ENCODE results near the gene USO1. TPM values are rescaled to one million over a fixed set of nuclear protein-coding genes. Genes with fewer than 3 reads are reported as not detected.

USO1 gene
- polyA plus RNA-seq, 1 experiment: 41.3 TPM

DNA sequence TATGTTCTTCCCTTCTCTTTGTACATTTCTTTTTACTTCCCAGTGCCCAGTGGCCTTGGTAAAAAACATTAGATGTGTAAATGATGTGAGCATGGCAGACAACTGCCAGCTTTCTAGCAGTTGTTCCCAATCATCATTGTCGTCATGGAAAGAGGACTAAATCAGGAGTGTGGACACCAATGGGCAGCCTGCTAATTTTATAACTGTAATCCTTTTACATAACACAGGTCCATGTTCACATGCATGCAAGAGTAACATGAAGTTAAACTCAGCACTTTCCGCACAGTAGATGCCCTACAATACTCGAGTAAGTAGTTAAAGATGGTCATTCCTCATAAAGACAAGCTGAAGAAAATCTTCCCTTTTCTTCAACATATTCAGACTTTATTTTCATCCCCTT is 27.8 kb upstream of the USO1 start:
- Histone ChIP-seq H3K4me3 (ENCODE audit: low read depth, low read length) (no peak overlapping the region), H3K27me3 (ENCODE audit: control insufficient read depth, insufficient read depth, low read length) (no peaks in the 10 kb centered on the region), H3K36me3 (ENCODE audit: control insufficient read depth, insufficient read depth, low read length) (no peaks in the 10 kb centered on the region)
- POLR2A ChIA-PET: no interaction called here
- DNase-seq (ENCODE audit: low read depth): no peak
- TF ChIP-seq, protein P1, sequence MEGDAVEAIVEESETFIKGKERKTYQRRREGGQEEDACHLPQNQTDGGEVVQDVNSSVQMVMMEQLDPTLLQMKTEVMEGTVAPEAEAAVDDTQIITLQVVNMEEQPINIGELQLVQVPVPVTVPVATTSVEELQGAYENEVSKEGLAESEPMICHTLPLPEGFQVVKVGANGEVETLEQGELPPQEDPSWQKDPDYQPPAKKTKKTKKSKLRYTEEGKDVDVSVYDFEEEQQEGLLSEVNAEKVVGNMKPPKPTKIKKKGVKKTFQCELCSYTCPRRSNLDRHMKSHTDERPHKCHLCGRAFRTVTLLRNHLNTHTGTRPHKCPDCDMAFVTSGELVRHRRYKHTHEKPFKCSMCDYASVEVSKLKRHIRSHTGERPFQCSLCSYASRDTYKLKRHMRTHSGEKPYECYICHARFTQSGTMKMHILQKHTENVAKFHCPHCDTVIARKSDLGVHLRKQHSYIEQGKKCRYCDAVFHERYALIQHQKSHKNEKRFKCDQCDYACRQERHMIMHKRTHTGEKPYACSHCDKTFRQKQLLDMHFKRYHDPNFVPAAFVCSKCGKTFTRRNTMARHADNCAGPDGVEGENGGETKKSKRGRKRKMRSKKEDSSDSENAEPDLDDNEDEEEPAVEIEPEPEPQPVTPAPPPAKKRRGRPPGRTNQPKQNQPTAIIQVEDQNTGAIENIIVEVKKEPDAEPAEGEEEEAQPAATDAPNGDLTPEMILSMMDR (IDR thresholded peaks at IDR 0.05; ENCODE audit: insufficient read depth, low read depth, low read length): no peak
- CTCF ChIA-PET: interaction anchor here (1.1 kb wide), 1 partner anchor 32 kb away, joined by 4 read pairs; no protein-coding TSS in a partner anchor

DNA sequence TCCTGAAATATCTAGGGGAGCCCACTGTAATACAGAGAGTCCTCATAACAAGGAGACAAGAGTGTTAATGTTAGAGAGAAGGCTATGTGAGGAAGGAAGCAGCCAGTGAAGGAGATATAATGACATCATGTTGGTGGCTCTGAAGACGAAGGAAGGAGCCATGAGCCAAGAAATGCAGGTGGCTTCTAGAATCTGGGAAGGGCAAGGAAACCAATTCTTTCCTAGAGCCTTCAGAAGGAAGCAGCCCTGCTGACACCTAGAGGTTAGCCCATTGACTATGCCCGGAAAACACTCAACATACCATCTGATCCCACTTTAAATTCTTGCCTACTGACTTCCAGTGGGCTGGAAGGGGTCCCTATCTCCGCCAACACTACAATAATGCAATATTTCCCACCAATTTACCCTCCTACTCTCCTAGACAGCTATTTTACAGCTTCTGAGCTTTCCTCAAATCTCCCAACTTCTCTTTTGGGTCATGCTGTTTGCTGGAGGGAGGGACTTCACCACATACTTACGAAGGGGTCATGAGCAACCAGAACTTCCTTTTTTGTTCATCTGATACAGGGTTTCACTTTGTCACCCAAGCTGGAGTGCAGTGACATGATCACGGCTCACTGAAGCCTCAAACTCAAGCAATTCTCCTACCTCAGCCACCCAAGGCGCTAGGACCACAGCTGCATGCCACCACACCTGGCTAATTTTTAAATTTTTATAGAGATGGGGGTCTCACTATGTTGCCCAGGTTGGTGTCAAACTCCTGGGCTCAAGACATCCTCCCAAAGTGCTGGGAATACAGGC is 26.0 kb upstream of the USO1 start:
- DNase-seq (ENCODE audit: low read depth): no peak
- H3K4me3 ChIP-seq (ENCODE audit: low read depth, low read length): no peak overlapping the region
- TF ChIP-seq, protein P1 (IDR thresholded peaks at IDR 0.05; ENCODE audit: insufficient read depth, low read depth, low read length): no peak
- ChIA-PET CTCF (interaction anchor here (0.6 to 1.0 kb wide), 3 partner anchors 14 to 150 kb away, joined by 3 to 5 read pairs (median 4); no protein-coding TSS in a partner anchor), POLR2A (no interaction called here)
- H3K36me3 ChIP-seq (ENCODE audit: control insufficient read depth, insufficient read depth, low read length): no peaks in the 10 kb centered on the region
- no peaks in the 10 kb centered on the region for H3K27me3 ChIP-seq (ENCODE audit: control insufficient read depth, insufficient read depth, low read length)

DNA sequence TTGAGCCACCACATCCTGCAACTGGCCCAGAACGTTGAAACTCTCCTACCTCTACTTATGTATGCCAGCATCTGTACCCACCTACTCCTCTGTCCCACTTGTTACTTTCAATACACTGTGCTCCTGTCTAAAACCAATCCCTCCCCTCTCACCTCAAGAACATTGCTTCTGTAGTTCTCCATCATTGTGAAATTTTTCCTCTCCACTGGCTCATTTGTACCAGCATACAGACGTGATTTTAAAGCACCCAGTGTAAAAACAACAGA is 25.5 kb upstream of the USO1 start:
- Histone ChIP-seq H3K36me3 (ENCODE audit: control insufficient read depth, insufficient read depth, low read length) (no peaks in the 10 kb centered on the region), H3K27me3 (ENCODE audit: control insufficient read depth, insufficient read depth, low read length) (no peaks in the 10 kb centered on the region), H3K4me3 (ENCODE audit: low read depth, low read length) (no peak overlapping the region)
- POLR2A ChIA-PET: no interaction called here
- no peak for DNase-seq (ENCODE audit: low read depth)
- TF ChIP-seq, protein P1 (IDR thresholded peaks at IDR 0.05; ENCODE audit: insufficient read depth, low read depth, low read length): no peak
- CTCF ChIA-PET: interaction anchor here (0.6 kb wide), 1 partner anchor 25 kb away, joined by 4 read pairs; no protein-coding TSS in a partner anchor

DNA sequence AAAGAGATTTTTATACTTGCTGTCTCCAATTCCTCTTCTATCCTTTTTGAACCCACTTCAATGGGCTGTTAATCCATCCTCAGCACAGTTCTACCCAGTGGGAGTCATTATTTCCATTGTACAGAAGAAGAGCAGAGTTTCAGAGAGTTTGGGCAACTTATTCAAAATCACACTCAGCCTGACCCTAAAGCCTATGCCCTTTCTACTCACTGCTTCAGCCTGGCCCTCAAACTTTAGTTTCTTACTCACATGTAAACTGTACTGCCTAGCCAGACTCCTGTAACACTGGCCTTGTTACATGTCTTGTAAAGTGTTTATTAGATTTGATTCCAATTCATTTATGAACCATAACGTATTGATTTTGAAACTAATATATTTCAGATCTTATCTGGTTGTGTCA is 25.1 kb upstream of the USO1 start:
- ChIA-PET POLR2A (no interaction called here), CTCF (interaction anchor here (0.6 kb wide), 1 partner anchor 25 kb away, joined by 4 read pairs; no protein-coding TSS in a partner anchor)
- H3K36me3 ChIP-seq (ENCODE audit: control insufficient read depth, insufficient read depth, low read length): no peaks in the 10 kb centered on the region
- H3K4me3 ChIP-seq (ENCODE audit: low read depth, low read length): no peak overlapping the region
- TF ChIP-seq, protein P1 (IDR thresholded peaks at IDR 0.05; ENCODE audit: insufficient read depth, low read depth, low read length): no peak
- no peak for DNase-seq (ENCODE audit: low read depth)
- no peaks in the 10 kb centered on the region for H3K27me3 ChIP-seq (ENCODE audit: control insufficient read depth, insufficient read depth, low read length)

DNA sequence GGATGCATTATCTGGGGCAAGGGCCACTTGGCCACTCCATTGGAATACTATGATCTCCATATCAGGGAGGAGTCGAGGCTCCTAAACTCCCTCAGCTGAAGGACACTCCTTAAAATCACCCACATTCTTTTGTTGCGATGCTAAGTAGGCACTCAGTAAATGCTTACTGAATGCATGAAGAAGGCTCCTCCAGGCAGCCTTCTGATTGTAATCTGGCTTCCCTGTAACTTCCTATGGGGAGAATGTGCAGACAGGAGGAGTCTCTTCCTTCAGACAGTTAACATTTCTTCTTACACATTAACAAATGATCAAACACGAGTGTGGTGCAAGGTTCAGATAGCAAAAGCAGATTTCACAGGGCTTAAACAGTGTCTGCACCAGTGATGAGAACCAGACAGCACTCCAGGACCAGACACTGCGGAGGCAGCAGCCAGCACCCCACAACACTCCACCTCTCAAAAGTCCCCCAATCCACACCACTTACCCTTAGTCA is 21.4 kb upstream of the USO1 start:
- no peaks in the 10 kb centered on the region for H3K27me3 ChIP-seq (ENCODE audit: control insufficient read depth, insufficient read depth, low read length)
- ChIA-PET POLR2A (no interaction called here), CTCF (no interaction called here)
- no peaks in the 10 kb centered on the region for H3K36me3 ChIP-seq (ENCODE audit: control insufficient read depth, insufficient read depth, low read length)
- no peak overlapping the region for H3K4me3 ChIP-seq (ENCODE audit: low read depth, low read length)
- no peak for DNase-seq (ENCODE audit: low read depth)
- TF ChIP-seq, protein P1 (IDR thresholded peaks at IDR 0.05; ENCODE audit: insufficient read depth, low read depth, low read length): no peak

Measured in BJ (cell line).